HL-60 (cell line): ENCODE data around the gene ATG4D.

Experiments used
- DNase-seq, 2 experiments: peaks; one replicate each; pipeline ENCODE4 v3.0.0-alpha.2; 2010 to 2020; ENCODE audit warnings: low read depth in 1 of 2, low spot score in 1 of 2
- H3K27ac ChIP-seq: fragments of 250-450 bp; sonication (Bioruptor Pico); replicated peaks from 2 replicates; pipeline ENCODE4 v1.5.1; 2020; ENCODE audit warnings: mild to moderate bottlenecking, moderate library complexity
- H3K27me3 ChIP-seq: fragments of 250-450 bp; sonication (Bioruptor Pico); 2 replicates; pipeline ENCODE4 v1.5.1; 2021; ENCODE audit warnings: mild to moderate bottlenecking, moderate library complexity; ENCODE audit not compliant: insufficient read depth, poor library complexity, severe bottlenecking
- H3K4me3 ChIP-seq: replicated peaks from 2 replicates; pipeline ENCODE4 v1.5.1; 2011; ENCODE audit warnings: mild to moderate bottlenecking, control low read depth, low read length; ENCODE audit not compliant: insufficient read depth
- GABPA ChIP-seq: IDR thresholded peaks from 2 replicates; pipeline ENCODE4 v1.6.1; 2012; ENCODE audit warnings: low read depth
- POLR2AphosphoS5 ChIP-seq: IDR thresholded peaks from 2 replicates; pipeline ENCODE4 v1.6.1; 2012; ENCODE audit warnings: low read depth
- REST ChIP-seq: IDR thresholded peaks from 2 replicates; pipeline ENCODE4 v1.6.1; 2012; ENCODE audit warnings: low read depth; ENCODE audit not compliant: insufficient replicate concordance
- SPI1 ChIP-seq: IDR thresholded peaks from 2 replicates; pipeline ENCODE4 v1.6.1; 2012; ENCODE audit warnings: low read depth, mild to moderate bottlenecking, borderline replicate concordance
- TF ChIP-seq, protein P1 (sequence below): IDR thresholded peaks from one replicate; pipeline ENCODE4 v1.5.1; 2011; ENCODE audit warnings: low read length, control low read depth, inconsistent platforms; ENCODE audit not compliant: insufficient read depth

ATG4D gene

GRCh38 chr19:10508707-10509106, 35.0 kb upstream of the ATG4D start:
- TF ChIP-seq SPI1 (no peak), REST (no peak), GABPA (no peak), POLR2AphosphoS5 (no peak)
- TF ChIP-seq, protein P1, sequence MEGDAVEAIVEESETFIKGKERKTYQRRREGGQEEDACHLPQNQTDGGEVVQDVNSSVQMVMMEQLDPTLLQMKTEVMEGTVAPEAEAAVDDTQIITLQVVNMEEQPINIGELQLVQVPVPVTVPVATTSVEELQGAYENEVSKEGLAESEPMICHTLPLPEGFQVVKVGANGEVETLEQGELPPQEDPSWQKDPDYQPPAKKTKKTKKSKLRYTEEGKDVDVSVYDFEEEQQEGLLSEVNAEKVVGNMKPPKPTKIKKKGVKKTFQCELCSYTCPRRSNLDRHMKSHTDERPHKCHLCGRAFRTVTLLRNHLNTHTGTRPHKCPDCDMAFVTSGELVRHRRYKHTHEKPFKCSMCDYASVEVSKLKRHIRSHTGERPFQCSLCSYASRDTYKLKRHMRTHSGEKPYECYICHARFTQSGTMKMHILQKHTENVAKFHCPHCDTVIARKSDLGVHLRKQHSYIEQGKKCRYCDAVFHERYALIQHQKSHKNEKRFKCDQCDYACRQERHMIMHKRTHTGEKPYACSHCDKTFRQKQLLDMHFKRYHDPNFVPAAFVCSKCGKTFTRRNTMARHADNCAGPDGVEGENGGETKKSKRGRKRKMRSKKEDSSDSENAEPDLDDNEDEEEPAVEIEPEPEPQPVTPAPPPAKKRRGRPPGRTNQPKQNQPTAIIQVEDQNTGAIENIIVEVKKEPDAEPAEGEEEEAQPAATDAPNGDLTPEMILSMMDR = no peak
- peaks cover 9% of the 10 kb centered on the region for H3K27me3 ChIP-seq
- H3K4me3 ChIP-seq = no peak overlapping the region
- DNase-seq = no peak
- H3K27ac ChIP-seq = no peak overlapping the region

GRCh38 chr19:10510301-10510802, 33.4 kb upstream of the ATG4D start:
- TF ChIP-seq, protein P1 = peak; percentile 59
- TF ChIP-seq REST (no peak), SPI1 (no peak), POLR2AphosphoS5 (no peak), GABPA (no peak)
- H3K27ac ChIP-seq = no peak overlapping the region
- peaks cover 25% of the 10 kb centered on the region for H3K27me3 ChIP-seq
- DNase-seq = peak in 1 of 2 experiments; percentile 17
- no peak overlapping the region for H3K4me3 ChIP-seq

DNA sequence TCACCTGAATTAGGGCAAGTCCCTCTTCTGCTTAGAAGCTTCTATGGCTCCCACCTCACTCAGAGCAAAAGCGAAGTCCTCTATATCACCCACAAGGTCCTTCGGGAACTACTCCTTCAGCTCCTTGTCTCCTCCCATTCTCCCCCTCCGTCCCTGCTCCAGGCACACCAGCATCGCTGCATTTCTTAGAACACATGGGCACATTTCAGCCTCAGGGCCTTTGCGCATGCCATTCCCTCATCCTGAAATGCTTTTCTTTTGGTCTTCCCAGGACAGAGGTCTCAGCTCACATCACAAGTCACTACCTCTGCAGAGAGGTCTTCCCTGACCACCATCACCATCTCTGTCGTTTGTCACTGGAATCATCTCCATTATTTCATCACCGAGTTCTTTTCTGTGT, 30.5 kb upstream of the ATG4D start:
- H3K27ac ChIP-seq = no peak overlapping the region
- peaks cover 48% of the 10 kb centered on the region for H3K27me3 ChIP-seq
- H3K4me3 ChIP-seq = no peak overlapping the region
- TF ChIP-seq GABPA (no peak), REST (no peak), POLR2AphosphoS5 (no peak), SPI1 (no peak)
- TF ChIP-seq, protein P1 = no peak
- DNase-seq = no peak
